CD4-positive, CD25-positive, alpha-beta regulatory T cell (primary cell): ENCODE measurements around the gene PRX. TPM values are rescaled to one million over a fixed set of nuclear protein-coding genes. Genes with fewer than 3 reads are reported as not detected.
A peak's percentile ranks its signal among the peaks of the same experiment; 100 is the strongest.

Source experiments
- ATAC-seq, 2 donors: fragments of 150-1000 bp; cut with Tn5 transposase; one replicate each; pipeline ENCODE4 v1.10.0; 2021; ENCODE audit warnings: low read depth in 2 of 2, moderate number of reproducible peaks in 2 of 2, moderate library complexity in 1 of 2
- DNase-seq, 3 donors: peaks; one replicate each; pipeline versions ENCODE4 v3.0.0 to v3.0.0-alpha.2; 2012 to 2022; ENCODE audit warnings: mixed read lengths in 1 of 3
- H3K27ac ChIP-seq: one replicate; pipeline ENCODE4 v1.7.0; 2013; ENCODE audit warnings: mild to moderate bottlenecking, low read length; ENCODE audit not compliant: insufficient read depth, poor library complexity, severe bottlenecking
- H3K27me3 ChIP-seq: one replicate; pipeline ENCODE4 v1.7.0; 2013; ENCODE audit warnings: low read length; ENCODE audit not compliant: control insufficient read depth, insufficient read depth
- H3K36me3 ChIP-seq: one replicate; pipeline ENCODE4 v1.7.0; 2013; ENCODE audit warnings: mild to moderate bottlenecking, low read length, moderate library complexity; ENCODE audit not compliant: control insufficient read depth, insufficient read depth
- H3K4me1 ChIP-seq: 2 replicates; pipeline ENCODE4 v1.7.0; 2013; ENCODE audit warnings: mild to moderate bottlenecking, low read length; ENCODE audit not compliant: insufficient read depth, control insufficient read depth, poor library complexity, severe bottlenecking
- H3K4me3 ChIP-seq: one replicate; pipeline ENCODE4 v1.7.0; 2013; ENCODE audit warnings: low read depth, mild to moderate bottlenecking, low read length, moderate library complexity
- H3K9me3 ChIP-seq, 2 experiments: 1 replicate in 1 of 2; 2 replicates in 1 of 2; pipeline ENCODE4 v1.7.0; 2013; ENCODE audit warnings: low read length in 2 of 2, mild to moderate bottlenecking in 1 of 2, moderate library complexity in 1 of 2; ENCODE audit not compliant: control insufficient read depth in 2 of 2
- H3K27ac Mint-ChIP-seq, 3 donors: one replicate each; pipeline ENCODE4 v1.8.0; 2020 to 2022; ENCODE audit warnings: mild to moderate bottlenecking in 3 of 3, mixed read lengths in 3 of 3, moderate library complexity in 2 of 3
- H3K27me3 Mint-ChIP-seq: one replicate; pipeline ENCODE4 v1.8.0; 2022; ENCODE audit warnings: mild to moderate bottlenecking, mixed read lengths
- H3K36me3 Mint-ChIP-seq: one replicate; pipeline ENCODE4 v1.8.0; 2020; ENCODE audit warnings: mixed read lengths
- H3K4me1 Mint-ChIP-seq, 4 donors: one replicate each; pipeline ENCODE4 v1.8.0; 2020 to 2022; ENCODE audit warnings: mixed read lengths in 4 of 4, mild to moderate bottlenecking in 1 of 4
- H3K4me3 Mint-ChIP-seq, 4 donors: one replicate each; pipeline ENCODE4 v1.8.0; 2020 to 2022; ENCODE audit warnings: mild to moderate bottlenecking in 4 of 4, mixed read lengths in 4 of 4, moderate library complexity in 3 of 4
- H3K9me3 Mint-ChIP-seq, 7 donors: one replicate each; pipeline ENCODE4 v1.8.0; 2020 to 2022; ENCODE audit warnings: mixed read lengths in 7 of 7, mild to moderate bottlenecking in 3 of 7, moderate library complexity in 2 of 7
- polyA plus RNA-seq, 4 donors: library from polyadenylated mRNA; unstranded; fragments of 300-500 nt; fragmentation: Illumina TruSeq; gene quantifications; one replicate each; pipeline ENCODE4 v1.2.3, GENCODE V29; 2021
- total RNA-seq: library from RNA; stranded (reverse); gene quantifications from one replicate; pipeline ENCODE4 v1.2.3, GENCODE V29; 2022

The PRX gene
- total and polyA plus RNA-seq, 5 donors from 2014 or later, result 0.08 to 1.3 (median 0.39) TPM; not detected in 1

- DNase-seq (no peak), ATAC-seq (no peak)
- Mint-ChIP-seq H3K4me3 (no peak overlapping the region), H3K9me3 (no peaks in the 10 kb centered on the region), H3K4me1 (peaks cover 7 to 27% (median 21%) of the 10 kb centered on the region in 4 donors), H3K36me3 (peaks cover 19% of the 10 kb centered on the region), H3K27ac (no peak overlapping the region), H3K27me3 (no peaks in the 10 kb centered on the region)
- no peak overlapping the region for H3K27ac ChIP-seq
- no peaks in the 10 kb centered on the region for H3K27me3 ChIP-seq
- H3K4me1 ChIP-seq, result peaks cover 5% of the 10 kb centered on the region
- H3K9me3 ChIP-seq, result no peaks in the 10 kb centered on the region
- no peak overlapping the region for H3K4me3 ChIP-seq
- no peaks in the 10 kb centered on the region for H3K36me3 ChIP-seq
Measured at GRCh38 chr19:40360708-40361241, 52.4 kb downstream of the PRX start.

GRCh38 chr19:40360020-40360707 lies 53.0 kb downstream of the PRX start:
- H3K27me3 ChIP-seq, result no peaks in the 10 kb centered on the region
- ATAC-seq (no peak), DNase-seq (no peak)
- peaks cover under 1% of the 10 kb centered on the region for H3K4me1 ChIP-seq
- no peak overlapping the region for H3K4me3 ChIP-seq
- no peak overlapping the region for H3K27ac ChIP-seq
- no peaks in the 10 kb centered on the region for H3K9me3 Mint-ChIP-seq
- H3K27ac Mint-ChIP-seq, result no peak overlapping the region
- no peaks in the 10 kb centered on the region for H3K36me3 ChIP-seq
- H3K27me3 Mint-ChIP-seq, result no peaks in the 10 kb centered on the region
- no peaks in the 10 kb centered on the region for H3K9me3 ChIP-seq
- peaks cover 4 to 25% (median 19%) of the 10 kb centered on the region in 4 donors for H3K4me1 Mint-ChIP-seq
- no peak overlapping the region for H3K4me3 Mint-ChIP-seq
- H3K36me3 Mint-ChIP-seq, result peaks cover 20% of the 10 kb centered on the region

GRCh38 chr19:40358773-40359172 lies 54.4 kb downstream of the PRX start:
- Mint-ChIP-seq H3K27ac (no peak overlapping the region), H3K4me3 (no peak overlapping the region), H3K27me3 (no peaks in the 10 kb centered on the region), H3K4me1 (peaks cover 0 to 21% (median 15%) of the 10 kb centered on the region in 4 donors), H3K9me3 (no peaks in the 10 kb centered on the region), H3K36me3 (peaks cover 20% of the 10 kb centered on the region)
- ATAC-seq (peak; percentile 43 to 44), DNase-seq (no peak)
- Histone ChIP-seq H3K27me3 (no peaks in the 10 kb centered on the region), H3K4me3 (no peak overlapping the region), H3K4me1 (no peaks in the 10 kb centered on the region), H3K36me3 (no peaks in the 10 kb centered on the region), H3K9me3 (no peaks in the 10 kb centered on the region), H3K27ac (no peak overlapping the region)

GRCh38 chr19:40357640-40358039 lies 55.5 kb downstream of the PRX start:
- Mint-ChIP-seq H3K4me3 (no peak overlapping the region), H3K9me3 (no peaks in the 10 kb centered on the region), H3K27ac (no peak overlapping the region), H3K4me1 (peaks cover 0 to 17% (median 10%) of the 10 kb centered on the region in 4 donors), H3K27me3 (no peaks in the 10 kb centered on the region), H3K36me3 (peaks cover 16% of the 10 kb centered on the region)
- no peak for DNase-seq
- Histone ChIP-seq H3K36me3 (no peaks in the 10 kb centered on the region), H3K4me3 (no peak overlapping the region), H3K4me1 (no peaks in the 10 kb centered on the region), H3K27me3 (no peaks in the 10 kb centered on the region), H3K27ac (no peak overlapping the region), H3K9me3 (no peaks in the 10 kb centered on the region)
- no peak for ATAC-seq

GRCh38 chr19:40356681-40357595 lies 56.2 kb downstream of the PRX start:
- Mint-ChIP-seq H3K9me3 (no peaks in the 10 kb centered on the region), H3K4me3 (peak overlapping the region in 1 of 4 donors; percentile 26), H3K4me1 (peaks cover 0 to 17% (median 8%) of the 10 kb centered on the region in 4 donors), H3K27ac (peak overlapping the region in 2 of 3 donors; percentile 9 to 33), H3K27me3 (no peaks in the 10 kb centered on the region), H3K36me3 (peaks cover 16% of the 10 kb centered on the region)
- DNase-seq (no peak), ATAC-seq (no peak)
- Histone ChIP-seq H3K27ac (no peak overlapping the region), H3K4me1 (no peaks in the 10 kb centered on the region), H3K4me3 (no peak overlapping the region), H3K27me3 (no peaks in the 10 kb centered on the region), H3K36me3 (no peaks in the 10 kb centered on the region), H3K9me3 (no peaks in the 10 kb centered on the region)

GRCh38 chr19:40355975-40356680 lies 57.0 kb downstream of the PRX start:
- peaks cover 17% of the 10 kb centered on the region for H3K36me3 Mint-ChIP-seq
- peak overlapping the region in 2 of 3 donors; percentile 9 to 67 for H3K27ac Mint-ChIP-seq
- no peaks in the 10 kb centered on the region for H3K9me3 Mint-ChIP-seq
- peak overlapping the region in 1 of 4 donors; percentile 26 for H3K4me3 Mint-ChIP-seq
- H3K27ac ChIP-seq, result no peak overlapping the region
- no peak overlapping the region for H3K4me3 ChIP-seq
- H3K9me3 ChIP-seq, result no peaks in the 10 kb centered on the region
- no peaks in the 10 kb centered on the region for H3K4me1 ChIP-seq
- DNase-seq (no peak), ATAC-seq (no peak)
- peaks cover 0 to 19% (median 9%) of the 10 kb centered on the region in 4 donors for H3K4me1 Mint-ChIP-seq
- H3K27me3 Mint-ChIP-seq, result no peaks in the 10 kb centered on the region
- H3K36me3 ChIP-seq, result no peaks in the 10 kb centered on the region
- no peaks in the 10 kb centered on the region for H3K27me3 ChIP-seq

GRCh38 chr19:40348961-40349507 lies 64.1 kb downstream of the PRX start:
- Histone ChIP-seq H3K27ac (peak overlapping the region; percentile 82), H3K4me3 (peak overlapping the region; percentile 97), H3K36me3 (no peaks in the 10 kb centered on the region), H3K27me3 (no peaks in the 10 kb centered on the region), H3K4me1 (peaks cover 20% of the 10 kb centered on the region), H3K9me3 (no peaks in the 10 kb centered on the region)
- ATAC-seq (no peak), DNase-seq (peak in 2 of 3 donors; percentile 9 to 47)
- peaks cover 6% of the 10 kb centered on the region for H3K36me3 Mint-ChIP-seq
- no peaks in the 10 kb centered on the region for H3K27me3 Mint-ChIP-seq
- H3K4me3 Mint-ChIP-seq, result peak overlapping the region; percentile 94 to 99 (median 95)
- no peaks in the 10 kb centered on the region for H3K9me3 Mint-ChIP-seq
- H3K4me1 Mint-ChIP-seq, result peaks cover 6 to 47% (median 23%) of the 10 kb centered on the region in 4 donors
- H3K27ac Mint-ChIP-seq, result peak overlapping the region in 2 of 3 donors; percentile 92 to 94
